HG03457 (cell line): Measurements from ENCODE around the gene TRUB1.

Source experiments
- ATAC-seq: cut with Tn5 transposase; IDR thresholded peaks from one replicate; pipeline ENCODE4 v1.9.1; 2021; ENCODE audit warnings: moderate number of reproducible peaks; ENCODE audit not compliant: unreplicated experiment

Gene TRUB1

DNA sequence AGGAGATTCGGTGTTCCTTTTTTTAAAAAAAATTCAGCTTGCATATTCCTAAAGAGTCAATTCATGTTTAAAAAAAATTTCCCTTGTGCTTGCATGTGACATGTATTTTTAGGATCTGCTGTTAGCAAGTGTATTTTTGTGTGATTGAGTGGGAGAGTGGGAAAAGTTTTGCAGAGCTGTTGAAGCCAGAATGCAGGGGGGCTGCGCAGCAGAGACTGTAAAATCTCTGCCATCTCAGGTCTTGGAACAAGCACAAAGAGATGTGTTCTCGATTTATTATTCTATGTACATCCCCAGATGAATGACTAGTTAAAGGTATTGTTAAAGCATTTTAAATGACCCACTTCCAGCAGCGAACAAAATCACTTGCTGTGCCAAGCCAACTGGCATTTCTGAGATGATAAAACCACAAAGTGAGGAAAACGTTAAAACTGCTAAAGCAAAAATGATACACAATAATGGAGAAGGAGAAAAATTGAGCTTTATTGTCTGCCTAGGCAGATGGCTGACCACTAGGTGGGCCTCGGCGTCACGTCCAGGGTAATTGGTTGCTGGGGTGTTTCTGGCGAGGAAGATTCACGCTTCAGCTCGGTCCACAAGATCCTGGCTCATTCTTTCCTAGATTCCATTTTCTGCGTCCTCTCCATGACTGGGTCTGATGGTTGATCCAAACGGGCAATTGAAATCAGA lies 88.2 kb downstream of the TRUB1 start:
- ATAC-seq, result no peak

DNA sequence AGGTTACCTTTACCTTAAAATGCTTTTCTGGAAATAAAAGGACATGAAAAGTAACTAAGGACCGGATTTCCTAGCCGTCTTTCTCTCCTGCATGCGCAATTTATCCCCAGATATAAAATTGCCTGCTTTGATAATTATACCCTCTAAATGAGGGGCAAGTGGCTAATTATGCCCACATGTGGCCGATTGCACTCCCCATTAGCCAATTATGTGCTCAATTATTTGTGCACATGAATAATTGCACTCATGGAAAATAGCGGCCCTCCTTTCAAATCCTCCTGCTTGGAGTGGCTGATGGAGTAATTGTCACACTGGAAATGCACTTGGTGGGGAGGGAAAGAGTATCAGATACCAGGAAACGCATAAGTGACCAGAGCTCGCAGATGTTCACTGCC lies 88.7 kb downstream of the TRUB1 start:
- ATAC-seq, result no peak
